Stimulated activated CD4-positive, alpha-beta T cell treated with anti-CD3 and anti-CD28 coated beads, Interleukin-15, amount 100 ng/mL, for 48 hours (primary cell): ENCODE measurements around the gene NUDT4.

Source experiments
- DNase-seq, 2 donors: peaks; one replicate each; pipeline ENCODE4 v3.0.0-alpha.2; 2020; ENCODE audit warnings: low read depth in 2 of 2

NUDT4 gene

DNA sequence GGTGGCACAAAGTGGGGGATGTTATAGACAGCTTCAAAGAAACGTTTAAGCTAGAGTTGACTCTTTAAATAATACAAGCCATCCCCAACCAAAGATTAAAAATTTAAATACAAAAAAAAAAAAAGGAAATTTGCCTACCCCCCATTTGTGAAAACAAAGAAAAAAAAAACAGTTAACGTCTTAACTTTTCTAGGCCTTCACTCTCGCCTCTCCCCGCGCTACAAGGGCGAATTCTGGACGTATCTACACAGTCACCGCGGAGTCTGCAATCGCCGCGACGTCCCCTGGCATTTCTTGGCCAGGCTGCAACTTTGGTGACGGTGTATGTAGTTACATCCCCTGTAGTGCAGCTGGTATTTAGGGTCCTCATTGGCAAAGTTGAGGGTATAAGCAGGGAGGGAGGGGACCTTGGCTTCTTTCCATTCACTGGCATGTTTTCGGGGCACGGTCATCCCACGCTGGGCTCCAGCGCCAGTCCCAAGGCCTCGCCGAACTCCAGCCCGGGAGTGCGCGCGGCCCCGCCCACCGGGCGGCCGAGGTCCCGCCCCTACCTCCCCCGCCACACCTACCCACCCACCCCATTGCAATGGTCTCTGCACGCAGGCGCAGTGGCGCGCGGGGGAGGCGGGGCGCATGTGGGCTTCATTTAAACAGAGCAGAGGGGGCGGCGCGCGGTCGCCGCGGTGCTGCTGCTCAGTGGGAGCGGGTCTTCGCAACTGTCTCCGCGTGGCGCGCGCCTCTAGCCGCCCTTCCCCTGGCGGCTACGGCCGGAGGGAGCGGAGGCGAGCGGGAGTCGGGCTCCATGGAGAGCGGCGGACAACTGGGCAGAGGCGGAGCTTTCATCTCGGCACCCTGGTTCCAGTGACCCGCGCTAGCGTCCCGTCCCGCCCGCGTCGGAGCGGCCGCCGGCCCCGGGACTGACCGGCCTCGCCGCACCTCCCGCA is at the start of gene NUDT4:
Gene NUDT4 (plus strand): TSS at position 674 of the 944 bp plus-strand sequence. CDS start 398 bp downstream, outside the sequence.
- peak; percentile 91 to 92 for DNase-seq

DNA sequence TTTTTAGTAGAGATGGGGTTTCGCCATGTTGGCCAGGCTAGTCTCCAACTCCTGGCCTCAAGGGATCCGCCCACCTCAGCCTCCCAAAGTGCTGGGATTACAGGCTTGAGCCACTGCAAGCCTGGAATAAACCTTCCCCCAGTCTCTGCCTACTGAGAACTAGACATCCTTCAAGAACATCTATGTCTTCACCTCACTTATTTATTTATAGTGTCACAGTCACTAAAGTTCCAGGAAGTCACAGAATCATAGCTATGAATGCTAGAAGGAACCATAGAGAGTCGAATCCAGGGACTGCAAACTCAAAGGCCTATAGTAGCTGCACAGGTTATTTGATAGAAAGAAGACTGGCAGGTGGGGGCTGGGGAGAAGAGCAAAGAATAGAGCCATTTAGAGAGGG is 44.7 kb upstream of the NUDT4 start:
- DNase-seq: no peak

DNA sequence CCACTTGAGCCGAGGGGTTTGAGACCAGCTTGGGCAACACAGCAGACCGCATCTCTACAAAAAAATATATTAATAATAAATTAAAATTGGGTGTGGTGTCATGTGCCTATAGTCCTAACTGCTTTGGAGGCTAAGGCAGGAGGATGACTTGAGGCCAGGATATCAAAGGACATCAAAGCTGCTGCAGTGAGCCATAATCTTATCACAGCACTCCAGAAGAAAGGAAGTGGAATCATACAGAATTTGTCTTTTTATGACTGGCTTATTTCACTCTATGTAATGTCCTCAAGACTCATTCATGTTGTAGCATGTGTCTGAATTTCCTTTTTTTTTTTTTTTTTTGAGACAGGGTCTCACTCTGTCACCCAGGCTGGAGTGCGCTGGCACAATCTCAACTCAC is 43.9 kb upstream of the NUDT4 start:
- no peak for DNase-seq

DNA sequence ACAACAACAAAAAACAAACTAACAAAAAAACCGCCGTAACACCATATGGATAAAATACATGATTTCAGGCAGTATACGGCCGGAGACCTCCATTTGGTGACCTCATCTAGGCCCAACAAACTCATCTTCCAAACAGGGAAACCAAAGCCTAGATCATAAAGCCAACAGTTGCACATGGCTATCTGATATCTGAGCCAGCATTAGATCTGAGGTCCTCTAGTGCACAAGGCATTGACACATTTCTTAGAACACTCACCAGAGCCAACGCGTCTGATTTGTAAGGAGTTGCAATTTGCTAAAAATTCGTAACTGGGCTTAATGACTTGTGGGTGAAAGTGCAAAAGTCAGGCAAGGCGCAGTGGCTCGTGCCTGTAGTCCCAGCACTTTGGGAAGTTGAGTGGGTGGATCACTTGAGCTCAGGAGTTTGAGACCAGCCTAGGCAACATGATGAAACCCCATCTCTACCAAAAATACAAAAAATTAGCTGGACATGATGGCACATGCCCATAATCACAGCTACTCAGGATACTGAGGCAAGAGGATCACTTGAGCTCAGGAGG is 42.0 kb upstream of the NUDT4 start:
- DNase-seq: no peak

DNA sequence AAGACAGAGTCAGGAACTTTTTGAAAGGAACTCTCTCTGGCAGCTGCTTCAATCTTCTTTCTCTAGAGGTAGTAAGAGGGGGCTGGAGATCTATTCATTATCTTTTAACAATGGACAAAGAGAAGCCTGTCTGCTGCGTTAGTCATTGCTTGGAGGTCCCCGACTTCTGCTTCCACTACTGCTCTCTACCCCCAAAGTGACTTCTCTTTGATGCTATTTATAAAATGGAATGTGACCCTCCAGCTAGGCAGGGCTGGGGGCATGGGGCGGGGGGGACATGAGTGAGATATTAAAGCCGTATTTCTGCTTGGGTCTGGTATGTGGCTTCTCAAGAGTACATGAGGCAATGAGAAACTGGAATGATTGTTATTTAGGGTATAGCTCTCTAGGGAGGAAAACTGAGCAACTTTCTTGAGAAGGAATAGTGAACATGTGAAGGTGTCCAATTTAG is 41.4 kb upstream of the NUDT4 start:
- no peak for DNase-seq

DNA sequence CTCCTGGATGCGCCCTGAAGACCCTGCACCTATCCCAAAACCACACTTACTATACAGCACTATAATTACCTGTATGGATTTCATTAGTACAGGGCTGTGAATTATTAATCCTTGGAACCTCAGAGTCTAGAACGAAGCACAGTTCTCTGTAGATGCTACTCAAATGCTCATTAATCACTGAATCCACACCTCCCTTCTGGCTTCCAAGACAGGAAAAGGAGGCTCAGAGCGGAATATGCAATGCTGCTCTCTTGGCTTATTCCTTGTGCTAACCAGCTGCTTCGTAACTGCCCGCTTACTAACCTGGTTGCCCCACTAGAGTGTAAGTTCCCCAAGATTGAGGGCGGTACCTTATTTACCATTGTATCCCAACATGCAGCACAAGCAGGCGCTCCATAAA is 39.1 kb upstream of the NUDT4 start:
- no peak for DNase-seq

DNA sequence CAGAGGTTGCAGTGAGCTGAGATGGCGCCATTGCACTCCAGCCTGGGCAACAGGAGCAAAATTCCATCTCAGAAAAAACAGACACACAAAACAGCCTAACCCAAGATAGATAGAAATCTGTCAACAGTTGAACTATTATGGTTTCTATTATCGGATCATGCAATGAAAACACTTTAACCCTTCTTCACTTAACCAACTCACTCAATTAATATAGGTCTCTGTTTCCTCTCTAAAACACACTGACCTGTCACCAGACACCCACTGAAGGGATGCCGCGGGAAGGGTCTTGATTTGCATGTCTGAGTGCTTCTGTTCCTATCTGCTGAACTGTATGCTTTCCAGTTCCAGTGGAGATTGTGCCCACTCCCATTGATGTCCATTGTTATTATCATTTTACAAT is 38.0 kb upstream of the NUDT4 start:
- DNase-seq: no peak

DNA sequence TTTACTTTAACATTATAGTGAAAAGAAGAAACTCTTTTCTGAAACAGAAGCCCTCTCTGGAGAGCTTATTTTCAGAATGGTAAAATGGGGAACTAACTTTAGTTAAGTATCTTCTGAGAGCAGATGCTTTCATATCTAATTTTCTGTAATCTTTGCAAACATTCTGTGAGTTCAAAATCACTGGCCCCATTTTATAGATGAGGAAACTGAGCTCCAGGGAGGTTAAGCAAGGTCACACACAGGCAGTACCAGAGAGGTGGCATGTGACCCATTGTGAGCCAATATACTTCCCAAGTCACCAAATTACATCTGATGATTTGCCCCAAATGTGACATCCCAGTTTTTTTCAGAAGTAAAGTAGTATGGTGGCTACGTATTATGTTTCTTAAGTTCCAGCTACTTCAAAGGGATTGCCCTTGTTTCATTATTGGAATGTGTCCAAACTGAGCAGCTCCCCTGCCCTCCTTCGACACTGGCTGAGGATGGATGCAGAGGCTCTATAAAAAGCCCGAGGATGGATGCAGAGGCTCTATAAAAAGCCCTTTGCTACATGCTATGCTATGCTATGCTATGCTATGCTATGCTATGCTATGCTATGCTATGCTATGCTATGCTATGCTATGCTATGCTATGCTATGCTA is 36.2 kb upstream of the NUDT4 start:
- DNase-seq: no peak

DNA sequence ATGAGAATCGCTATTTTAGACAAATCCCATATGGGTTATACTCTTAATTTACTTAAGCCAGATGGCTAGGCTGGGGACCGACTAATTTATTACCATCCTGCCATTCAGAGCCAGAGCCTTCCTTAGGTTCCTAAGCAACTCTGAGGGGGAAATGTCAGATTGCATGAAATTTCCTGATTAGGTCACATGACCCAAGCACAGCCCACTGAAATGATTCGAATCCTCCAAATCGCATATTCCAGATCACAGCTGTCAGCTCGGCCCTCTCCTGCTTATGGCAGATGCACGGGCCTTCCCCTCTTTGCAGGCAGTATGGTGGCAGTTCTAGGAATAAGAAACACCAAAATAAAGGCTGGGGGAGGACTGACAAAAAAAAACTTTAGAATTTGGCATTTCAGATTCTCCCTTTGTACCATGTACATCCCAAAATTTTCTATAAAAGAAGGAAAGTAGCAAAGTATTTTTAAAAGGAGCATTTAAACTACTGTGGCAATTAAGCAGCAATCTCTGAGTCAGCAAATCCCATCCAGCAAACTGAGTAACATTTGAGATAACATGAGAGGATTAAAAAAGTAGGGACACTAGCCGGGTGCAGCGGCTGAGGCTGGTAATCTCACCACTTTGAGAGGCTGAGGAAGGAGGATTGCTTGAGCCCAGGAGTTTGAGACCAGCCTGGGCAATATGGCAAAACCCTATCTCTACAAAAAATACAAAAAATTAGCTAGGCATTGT is 30.5 kb upstream of the NUDT4 start:
- DNase-seq: no peak

DNA sequence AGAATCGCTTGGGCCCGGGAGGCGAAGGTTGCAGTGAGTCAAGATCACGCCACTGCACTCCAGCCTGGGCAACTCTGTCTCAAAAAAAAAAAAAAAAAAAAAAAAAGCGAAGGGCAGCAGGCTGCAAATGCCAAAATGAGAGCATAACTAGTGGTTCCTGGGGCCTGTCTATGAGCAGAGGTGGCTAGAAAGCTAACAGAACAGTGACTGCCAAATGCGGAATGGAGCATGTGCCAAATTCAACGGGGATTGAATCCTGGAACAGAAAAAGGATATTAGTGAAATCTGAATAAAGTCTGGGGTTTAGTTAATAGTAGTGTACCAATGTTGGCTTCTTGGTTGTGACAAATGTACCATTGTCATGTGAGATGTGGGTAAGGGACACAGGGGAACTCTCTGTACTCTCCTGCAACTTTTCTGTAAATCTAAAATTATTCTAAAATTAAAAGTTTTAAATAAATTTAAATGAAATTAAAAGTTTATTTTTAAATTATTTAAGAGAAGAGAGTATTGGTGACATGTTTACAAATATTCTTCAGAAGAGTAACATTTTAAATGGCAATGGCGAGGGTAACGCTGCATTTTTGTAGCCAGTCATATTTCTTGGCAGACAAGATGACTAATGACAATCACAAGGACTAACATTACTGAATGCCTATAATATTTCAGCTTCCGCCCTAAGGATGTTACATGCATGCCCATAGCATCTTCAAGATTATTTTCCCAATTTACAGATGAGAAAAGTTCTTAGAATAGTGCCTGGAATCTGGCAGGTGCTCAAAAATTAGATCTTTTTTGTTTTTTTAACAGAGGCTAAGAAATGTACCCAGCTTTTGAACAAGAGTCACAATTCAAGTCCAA is 28.9 kb upstream of the NUDT4 start:
- no peak for DNase-seq

DNA sequence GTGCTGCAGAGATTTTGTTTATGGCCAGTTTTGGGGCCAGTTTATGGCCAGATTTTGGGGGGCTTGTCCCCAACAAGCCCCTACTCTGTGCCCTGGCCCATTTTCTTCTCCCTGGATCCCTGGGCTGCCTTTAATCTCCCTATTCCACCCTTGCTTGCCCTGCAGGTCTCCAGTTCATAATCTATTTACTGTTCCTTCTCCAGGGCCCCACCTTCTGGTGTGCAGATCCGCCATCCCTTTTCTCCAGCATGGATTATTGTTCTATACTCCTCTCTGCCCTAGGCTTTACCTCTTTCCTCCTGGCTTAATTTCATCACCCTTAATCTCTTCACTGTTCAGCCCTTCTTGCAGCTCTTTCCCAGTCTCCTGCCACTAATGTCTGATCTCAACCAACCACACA is 26.0 kb upstream of the NUDT4 start:
- no peak for DNase-seq

DNA sequence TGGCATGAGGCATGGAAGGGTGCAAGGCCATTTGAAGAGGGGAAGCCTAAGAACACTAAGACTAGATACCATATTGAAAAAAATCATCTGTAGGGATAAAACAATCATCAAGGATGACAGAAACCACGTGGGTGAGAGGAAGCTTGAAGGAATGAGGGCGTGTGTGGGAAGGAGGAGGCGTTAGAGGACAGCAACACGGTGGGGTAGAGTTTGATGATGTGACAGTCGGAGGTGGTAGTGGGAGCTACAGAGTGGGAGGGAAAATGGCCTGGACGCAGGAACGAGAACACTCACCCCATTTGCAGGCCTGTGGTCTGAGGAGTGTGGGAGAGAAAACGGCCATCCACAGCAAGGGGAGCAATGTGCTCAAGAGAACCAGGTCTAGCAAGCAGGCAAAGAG is 25.4 kb upstream of the NUDT4 start:
- no peak for DNase-seq

DNA sequence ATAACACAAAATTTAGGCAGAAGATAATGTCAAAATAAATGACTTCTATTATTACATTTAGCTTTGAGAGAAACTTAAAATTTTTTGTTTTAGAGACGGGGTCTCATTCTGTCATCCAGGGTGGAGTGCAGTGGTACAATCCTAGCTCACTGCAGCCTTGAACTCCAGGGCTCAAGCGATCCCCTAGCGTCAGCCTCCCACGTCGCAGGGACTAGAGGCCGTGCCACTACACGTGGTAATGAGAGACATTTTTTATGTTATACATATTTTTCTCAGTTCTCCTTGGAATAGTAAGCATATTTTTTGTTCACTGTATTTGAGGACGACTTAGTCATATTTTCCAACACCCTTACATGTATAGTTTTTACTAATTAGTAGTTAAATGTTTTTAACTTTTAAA is 21.5 kb upstream of the NUDT4 start:
- no peak for DNase-seq

DNA sequence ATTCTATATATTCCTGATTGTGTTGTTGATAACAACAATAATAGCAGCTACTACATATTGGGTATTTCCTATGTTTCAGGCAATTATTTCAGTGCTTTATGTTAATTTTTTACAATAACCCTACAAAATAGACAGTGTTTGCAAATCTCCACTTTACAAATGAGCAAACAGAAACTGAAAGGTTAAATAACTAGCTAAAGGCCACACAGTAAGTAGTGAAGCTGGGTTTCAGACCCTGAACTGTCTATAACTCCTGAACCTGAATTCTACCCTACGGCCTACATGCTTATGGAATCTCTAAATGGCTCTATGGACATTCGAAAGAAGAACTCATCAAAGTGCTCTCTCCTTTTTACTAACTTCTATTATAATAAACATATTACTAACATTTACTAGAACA is 19.7 kb upstream of the NUDT4 start:
- DNase-seq: no peak

DNA sequence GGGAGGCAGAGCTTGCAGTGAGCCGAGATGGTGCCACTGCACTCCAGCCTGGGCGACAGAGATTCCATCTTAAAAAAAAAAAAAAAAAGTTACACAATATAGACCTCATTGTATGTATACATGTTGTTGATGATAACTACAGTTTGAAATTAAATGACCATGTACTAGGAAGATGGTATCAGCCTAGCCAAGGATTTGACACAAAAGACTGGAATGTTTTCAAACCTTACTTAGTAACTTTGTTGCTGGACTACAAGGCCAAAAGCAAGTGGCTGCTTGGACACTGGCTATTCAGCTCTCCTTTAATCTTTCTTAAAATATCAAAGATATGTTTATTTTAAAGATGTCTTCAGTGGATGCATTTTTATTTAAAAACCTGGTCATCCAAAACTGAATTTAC is 18.9 kb upstream of the NUDT4 start:
- DNase-seq: no peak

DNA sequence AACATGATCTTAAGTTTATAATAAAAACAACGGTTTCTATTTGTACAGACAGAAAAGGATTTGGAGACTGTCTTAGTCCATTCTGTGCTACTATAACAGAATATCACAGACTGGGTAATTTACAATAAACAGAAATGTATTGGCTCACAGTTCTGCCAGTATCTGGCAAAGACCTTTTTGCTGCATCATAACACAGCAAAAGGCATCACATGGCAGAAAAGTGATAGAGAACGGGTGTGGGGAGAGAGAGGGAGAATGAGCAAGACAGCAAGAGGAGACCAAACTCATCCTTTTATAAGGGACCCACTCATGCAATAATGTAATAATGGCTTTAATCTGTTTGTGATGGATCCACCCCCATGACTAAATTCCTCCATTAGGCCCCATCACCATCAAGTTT is 17.0 kb upstream of the NUDT4 start:
- no peak for DNase-seq

DNA sequence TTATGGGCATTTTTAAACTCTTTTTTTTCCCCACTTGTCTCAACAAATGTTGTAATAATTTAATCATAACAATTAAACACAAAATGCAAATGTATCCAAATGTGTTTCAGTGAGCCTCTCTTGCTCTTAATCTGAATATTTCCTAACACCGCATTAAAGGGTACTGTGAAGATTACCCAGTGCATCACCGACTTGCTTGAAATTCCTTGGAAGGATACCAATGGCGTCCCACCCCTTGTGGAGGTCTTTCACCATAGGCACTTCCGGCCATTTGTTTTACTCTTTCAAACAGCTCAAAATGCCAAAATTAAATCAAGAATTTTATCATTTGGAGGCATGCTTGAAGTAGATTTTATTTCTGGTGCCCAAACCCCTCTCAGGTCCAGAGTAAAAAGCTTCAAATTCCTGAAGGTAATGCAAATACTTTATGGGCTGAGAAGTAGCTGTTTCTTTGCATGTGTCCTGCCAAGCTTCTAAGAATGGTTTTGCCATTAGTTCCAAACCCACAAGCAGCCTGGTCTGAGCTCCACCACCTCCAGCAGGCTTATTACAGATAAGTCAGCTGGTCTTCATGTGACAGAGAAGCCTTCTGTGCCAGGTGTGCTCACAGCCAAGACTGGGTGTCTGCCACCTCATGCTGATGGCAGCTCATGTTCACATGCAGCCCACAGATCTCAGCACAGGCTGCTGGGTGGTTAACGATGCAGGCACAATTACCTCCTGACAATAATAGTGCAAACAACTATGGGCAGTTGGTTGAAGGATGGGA is 16.4 kb upstream of the NUDT4 start:
- DNase-seq: no peak

DNA sequence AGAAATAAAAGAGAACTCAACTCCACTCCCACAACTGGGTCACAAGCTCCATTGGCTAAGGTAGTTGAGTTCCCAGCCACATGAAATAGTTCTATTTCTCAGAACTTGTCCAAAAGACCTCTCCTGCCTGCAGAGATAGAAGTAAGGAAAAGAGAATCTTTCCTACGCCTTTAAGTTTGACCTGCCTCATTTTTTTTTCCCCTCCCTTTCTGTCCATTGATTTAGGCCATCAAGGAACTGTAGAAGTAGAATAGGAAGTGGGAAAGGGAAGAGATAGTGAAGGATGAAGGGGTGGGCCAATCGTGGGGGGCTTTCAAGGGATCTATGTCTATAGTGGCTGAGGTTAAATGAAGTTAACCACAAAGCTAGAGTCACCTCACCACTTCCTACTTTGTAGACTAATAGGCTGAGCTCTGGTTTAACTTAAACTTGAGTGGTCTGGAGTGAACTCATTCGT is 13.9 kb upstream of the NUDT4 start:
- DNase-seq: no peak

DNA sequence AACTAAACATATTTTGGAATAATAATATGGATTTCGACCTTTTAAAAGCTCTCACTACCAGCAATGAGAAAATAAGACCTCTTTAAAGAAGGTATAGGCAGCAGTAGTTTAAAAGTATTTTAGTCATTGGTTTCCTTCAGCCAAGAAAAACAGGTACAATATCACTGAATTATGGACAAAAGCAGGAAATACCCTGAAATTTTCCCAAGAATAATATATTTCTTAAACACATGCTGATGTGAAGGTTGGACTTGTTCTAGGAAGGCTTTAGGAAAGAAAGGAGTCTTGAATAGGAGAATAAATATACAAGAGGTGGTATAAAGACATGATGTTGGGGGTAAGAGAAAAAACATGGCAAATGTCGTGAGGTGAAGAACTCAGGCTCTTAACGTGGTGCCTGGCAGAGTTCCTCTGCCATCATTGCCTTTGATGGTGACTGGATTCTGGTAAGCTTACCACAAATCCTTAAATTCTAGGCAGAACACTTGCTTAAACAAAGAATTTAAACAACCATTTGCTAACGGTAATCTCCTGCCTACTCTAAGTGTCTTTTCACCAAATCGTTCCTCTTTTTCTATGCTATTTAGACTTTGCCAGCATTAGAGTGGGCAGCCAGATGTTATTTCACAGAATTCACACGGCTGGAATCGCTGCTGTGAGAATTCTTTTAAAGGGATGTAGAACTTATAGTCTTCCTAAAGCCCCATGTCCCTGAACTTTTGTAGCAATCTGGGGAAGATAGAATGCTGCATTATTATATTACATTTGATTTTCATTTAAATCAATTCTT is 11.9 kb upstream of the NUDT4 start:
- no peak for DNase-seq

DNA sequence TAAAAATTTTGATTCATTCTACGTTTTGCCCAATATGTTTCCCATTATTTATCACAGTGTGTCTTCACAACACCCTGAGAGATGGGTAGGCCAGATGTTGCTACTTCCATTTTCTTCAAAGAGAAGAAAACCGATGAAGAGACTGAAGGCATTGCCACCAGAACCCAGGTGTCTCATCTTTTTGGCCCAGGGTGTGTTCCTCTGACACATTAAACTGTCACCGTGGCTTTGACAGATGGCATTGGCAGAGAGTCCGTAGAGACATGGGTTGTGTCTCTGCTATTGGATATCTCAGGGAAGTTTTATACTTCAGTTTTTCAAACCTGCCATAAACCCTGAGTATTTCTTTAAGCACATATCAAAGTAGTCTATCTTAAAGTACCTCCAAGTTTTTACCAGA is 11.3 kb upstream of the NUDT4 start:
- DNase-seq: no peak
